Measurements from ENCODE around the gene CLASP1. TPM values are rescaled to one million over a fixed set of nuclear protein-coding genes. Genes with fewer than 3 reads are reported as not detected.
A peak's percentile ranks its signal among the peaks of the same experiment; 100 is the strongest.

CLASP1 gene
- total and polyA plus RNA-seq, 3 donors from 2014 or later, result 43.8 to 130 (median 103) TPM

DNA sequence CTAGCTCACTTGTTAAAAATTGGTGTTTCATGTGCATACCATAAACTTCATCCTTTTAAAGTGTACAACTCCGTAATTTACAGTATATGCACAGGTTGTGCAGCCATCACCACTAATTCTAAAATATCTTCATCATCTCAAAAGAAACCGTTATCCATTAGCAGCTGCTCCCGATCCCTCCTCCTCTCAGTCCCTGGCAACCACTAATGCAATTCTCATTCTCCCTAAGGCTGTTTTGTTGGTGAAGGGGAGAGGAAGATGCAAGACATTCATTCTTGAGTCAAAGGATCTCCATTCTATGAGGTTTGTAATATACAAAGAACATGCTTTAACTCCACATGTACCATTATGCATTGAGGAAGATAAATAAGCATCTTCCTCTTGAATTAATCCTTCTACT lies 70.0 kb downstream of the CLASP1 start:
- intact Hi-C loops (cut with DNase I; ENCODE audit: low total_unique reads), result no loop called here
- TF ChIP-seq, protein P1, sequence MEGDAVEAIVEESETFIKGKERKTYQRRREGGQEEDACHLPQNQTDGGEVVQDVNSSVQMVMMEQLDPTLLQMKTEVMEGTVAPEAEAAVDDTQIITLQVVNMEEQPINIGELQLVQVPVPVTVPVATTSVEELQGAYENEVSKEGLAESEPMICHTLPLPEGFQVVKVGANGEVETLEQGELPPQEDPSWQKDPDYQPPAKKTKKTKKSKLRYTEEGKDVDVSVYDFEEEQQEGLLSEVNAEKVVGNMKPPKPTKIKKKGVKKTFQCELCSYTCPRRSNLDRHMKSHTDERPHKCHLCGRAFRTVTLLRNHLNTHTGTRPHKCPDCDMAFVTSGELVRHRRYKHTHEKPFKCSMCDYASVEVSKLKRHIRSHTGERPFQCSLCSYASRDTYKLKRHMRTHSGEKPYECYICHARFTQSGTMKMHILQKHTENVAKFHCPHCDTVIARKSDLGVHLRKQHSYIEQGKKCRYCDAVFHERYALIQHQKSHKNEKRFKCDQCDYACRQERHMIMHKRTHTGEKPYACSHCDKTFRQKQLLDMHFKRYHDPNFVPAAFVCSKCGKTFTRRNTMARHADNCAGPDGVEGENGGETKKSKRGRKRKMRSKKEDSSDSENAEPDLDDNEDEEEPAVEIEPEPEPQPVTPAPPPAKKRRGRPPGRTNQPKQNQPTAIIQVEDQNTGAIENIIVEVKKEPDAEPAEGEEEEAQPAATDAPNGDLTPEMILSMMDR (IDR thresholded peaks at IDR 0.05), result no peak
- no peak for TF ChIP-seq POLR2A (IDR thresholded peaks at IDR 0.05)
- Histone ChIP-seq H3K4me1 (peaks cover 4% of the 10 kb centered on the region), H3K27ac (no peak overlapping the region), H3K36me3 (ENCODE audit: low read depth, missing control alignments) (no peaks in the 10 kb centered on the region), H3K4me3 (no peak overlapping the region), H3K9me3 (no peaks in the 10 kb centered on the region), H3K27me3 (no peaks in the 10 kb centered on the region)
- 68 to 73% methylated on average over 3 of the region's 3 CpGs for WGBS, 2 donors
- no peak for DNase-seq

DNA sequence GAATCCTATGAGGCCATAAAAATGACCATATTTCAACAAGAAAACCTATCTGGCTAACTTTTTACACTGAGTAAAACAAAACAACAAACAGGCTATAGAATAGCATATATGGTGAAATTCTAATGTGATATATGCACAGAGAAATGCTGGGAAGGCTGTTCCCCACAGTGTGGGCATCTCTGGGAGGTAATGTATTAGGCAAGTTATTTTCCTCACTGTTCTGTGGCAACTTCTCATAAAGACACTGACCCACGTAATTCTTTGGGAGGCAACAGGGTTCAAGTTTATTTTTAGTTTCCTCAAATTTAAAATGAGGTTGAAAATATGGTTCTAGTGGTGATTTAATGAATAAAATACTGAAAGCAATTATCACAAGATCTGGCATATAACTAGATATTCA lies 71.9 kb downstream of the CLASP1 start:
- Histone ChIP-seq H3K27me3 (no peaks in the 10 kb centered on the region), H3K27ac (no peak overlapping the region), H3K9me3 (no peaks in the 10 kb centered on the region), H3K4me1 (peaks cover 4% of the 10 kb centered on the region), H3K4me3 (no peak overlapping the region), H3K36me3 (ENCODE audit: low read depth, missing control alignments) (no peaks in the 10 kb centered on the region)
- intact Hi-C loops (cut with DNase I; ENCODE audit: low total_unique reads), result no loop called here
- TF ChIP-seq, protein P1 (IDR thresholded peaks at IDR 0.05), result no peak
- no peak for TF ChIP-seq POLR2A (IDR thresholded peaks at IDR 0.05)
- no peak for DNase-seq
- WGBS, 2 donors, result 67 to 96% methylated on average over 1 of the region's 1 CpG

DNA sequence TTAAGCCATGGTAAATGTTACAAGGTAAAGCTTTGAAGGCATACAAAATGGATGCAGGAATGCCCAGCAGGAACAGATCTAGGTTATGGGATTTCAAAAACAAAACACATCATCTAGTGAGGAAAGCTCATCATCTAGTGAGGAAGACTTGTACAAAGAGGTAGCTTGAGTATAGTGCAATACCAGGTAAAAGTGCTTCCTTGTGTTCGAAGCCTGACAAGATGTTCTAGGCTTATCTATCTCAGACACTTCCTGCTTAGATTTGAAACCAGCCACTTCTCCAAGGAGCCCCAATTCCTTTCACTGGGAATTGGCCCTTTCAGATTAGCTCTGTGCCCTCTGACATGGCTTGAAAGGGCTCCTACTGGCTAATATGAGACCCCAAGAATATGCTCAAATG lies 73.0 kb downstream of the CLASP1 start:
- WGBS, 2 donors, result 65 to 67% methylated on average over 1 of the region's 1 CpG
- Histone ChIP-seq H3K9me3 (no peaks in the 10 kb centered on the region), H3K27ac (no peak overlapping the region), H3K4me3 (no peak overlapping the region), H3K36me3 (ENCODE audit: low read depth, missing control alignments) (no peaks in the 10 kb centered on the region), H3K27me3 (no peaks in the 10 kb centered on the region), H3K4me1 (peaks cover 4% of the 10 kb centered on the region)
- no peak for DNase-seq
- TF ChIP-seq POLR2A (IDR thresholded peaks at IDR 0.05), result no peak
- TF ChIP-seq, protein P1 (IDR thresholded peaks at IDR 0.05), result no peak
- intact Hi-C loops (cut with DNase I; ENCODE audit: low total_unique reads), result no loop called here

DNA sequence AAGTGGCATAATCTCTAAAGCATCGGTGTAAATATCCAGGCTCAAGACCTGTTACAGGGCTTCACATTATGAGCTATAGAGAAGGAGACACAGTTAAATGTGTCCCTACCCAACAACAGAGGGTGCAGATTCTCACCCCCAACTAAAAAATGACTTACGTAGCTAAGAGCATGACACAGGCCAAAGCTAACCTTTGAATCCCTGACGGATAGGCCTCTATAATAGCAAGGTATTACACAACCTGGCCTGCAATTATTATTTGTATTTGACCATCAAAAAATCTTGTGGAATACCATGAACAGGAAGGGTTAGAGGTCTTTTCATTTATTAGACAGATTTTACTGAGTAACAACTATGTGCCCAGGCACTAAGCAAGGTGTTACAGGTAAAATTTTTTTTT lies 73.5 kb downstream of the CLASP1 start:
- TF ChIP-seq, protein P1 (IDR thresholded peaks at IDR 0.05), result no peak
- TF ChIP-seq POLR2A (IDR thresholded peaks at IDR 0.05), result no peak
- no peak for DNase-seq
- Histone ChIP-seq H3K27me3 (no peaks in the 10 kb centered on the region), H3K36me3 (ENCODE audit: low read depth, missing control alignments) (no peaks in the 10 kb centered on the region), H3K4me3 (no peak overlapping the region), H3K4me1 (peaks cover 2% of the 10 kb centered on the region), H3K9me3 (no peaks in the 10 kb centered on the region), H3K27ac (no peak overlapping the region)
- WGBS, 2 donors, result 90 to 98% methylated on average over 3 of the region's 3 CpGs
- intact Hi-C loops (cut with DNase I; ENCODE audit: low total_unique reads), result no loop called here

DNA sequence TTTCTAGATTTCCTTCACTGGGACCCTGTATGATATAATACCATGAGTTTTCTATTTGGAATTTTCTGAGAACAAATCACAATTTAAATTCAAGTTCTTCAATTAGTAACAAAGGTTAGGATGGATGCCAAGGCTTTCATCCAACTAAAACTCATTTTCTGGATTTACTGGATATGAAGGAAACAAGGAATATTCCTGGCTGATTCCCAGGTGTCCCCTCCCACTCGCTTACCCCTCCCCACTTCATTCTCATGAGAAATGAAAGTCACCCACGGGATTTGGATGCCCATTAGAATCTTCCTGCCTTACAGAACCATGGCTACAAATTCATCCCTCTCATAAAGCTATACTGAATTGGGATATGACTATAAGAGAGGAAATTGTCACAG lies 78.6 kb downstream of the CLASP1 start:
- Histone ChIP-seq H3K4me1 (peaks cover 14% of the 10 kb centered on the region), H3K27ac (peak overlapping the region in 1 of 2 donors; percentile 22), H3K27me3 (no peaks in the 10 kb centered on the region), H3K9me3 (no peaks in the 10 kb centered on the region), H3K4me3 (no peak overlapping the region), H3K36me3 (ENCODE audit: low read depth, missing control alignments) (no peaks in the 10 kb centered on the region)
- no peak for DNase-seq
- intact Hi-C loops (cut with DNase I; ENCODE audit: low total_unique reads), result no loop called here
- WGBS, 2 donors, result 24 to 51% methylated on average over 2 of the region's 2 CpGs
- no peak for TF ChIP-seq POLR2A (IDR thresholded peaks at IDR 0.05)
- TF ChIP-seq, protein P1 (IDR thresholded peaks at IDR 0.05), result no peak
